Ramos (cell line): ENCODE results near the gene ASAH2.

Experiments used
- in situ Hi-C: fragments of 300-500 bp; cut with MboI; formaldehyde crosslinking; loops from one replicate; pipeline ENCODE4 v1.14.3; 2022; ENCODE audit warnings: low sequenced_read_pairs; ENCODE audit not compliant: unreplicated experiment

ASAH2 gene

GRCh38 chr10:50216418-50216817 lies 34.9 kb downstream of the ASAH2 start:
- in situ Hi-C loops, result no loop called here

- in situ Hi-C loops, result no loop called here
These were observed 39.6 kb downstream of the ASAH2 start for GRCh38 chr10:50211670-50212069.

GRCh38 chr10:50210876-50211275 lies 40.4 kb downstream of the ASAH2 start:
- in situ Hi-C loops, result no loop called here
